HepG2 (cell line): Measurements from ENCODE around the gene AKR7A3. TPM values are rescaled to one million over a fixed set of nuclear protein-coding genes. Genes with fewer than 3 reads are reported as not detected.
A peak's percentile ranks its signal among the peaks of the same experiment; 100 is the strongest.

Source experiments
- ADNP ChIP-seq: sonication (generic); formaldehyde crosslinking; IDR thresholded peaks from 2 replicates; pipeline ENCODE4 v1.4.0; 2020; ENCODE audit warnings: missing genetic modification reagents
- ASH2L ChIP-seq: fragments of 300-600, 200-600 bp; sonication (generic); IDR thresholded peaks from 2 replicates; pipeline ENCODE4 v1.7.0; 2017; ENCODE audit warnings: low read depth, mild to moderate bottlenecking, moderate library complexity, mixed read lengths, low read length; ENCODE audit not compliant: insufficient read length
- ATF7 ChIP-seq, 2 experiments: fragments of 450-650 bp in 1 of 2; sonication (generic) in 1 of 2; formaldehyde crosslinking in 1 of 2; IDR thresholded peaks; 2 replicates each; pipeline versions ENCODE4 v1.4.0 to v1.6.1; 2016 to 2020; ENCODE audit warnings: antibody characterized with exemption in 1 of 2, mild to moderate bottlenecking in 1 of 2, missing genetic modification reagents in 1 of 2
- CAMTA2 ChIP-seq: sonication (generic); formaldehyde crosslinking; IDR thresholded peaks from 2 replicates; pipeline ENCODE4 v1.4.0; 2020; ENCODE audit warnings: mild to moderate bottlenecking, missing genetic modification reagents, borderline replicate concordance
- HDAC6 ChIP-seq: fragments of 200-600 bp; sonication (generic); IDR thresholded peaks from 2 replicates; pipeline ENCODE4 v1.7.0; 2017; ENCODE audit warnings: mild to moderate bottlenecking, antibody characterized with exemption, low read length, low read depth
- MXI1 ChIP-seq: IDR thresholded peaks from 3 replicates; pipeline ENCODE4 v1.6.1; 2012; ENCODE audit warnings: low read depth, low read length, inconsistent platforms, borderline replicate concordance
- MYNN ChIP-seq: sonication (generic); formaldehyde crosslinking; IDR thresholded peaks from 2 replicates; pipeline ENCODE4 v1.4.0; 2020; ENCODE audit warnings: mild to moderate bottlenecking, low read depth, missing genetic modification reagents
- RAD21 ChIP-seq: fragments of 450-650 bp; formaldehyde crosslinking; IDR thresholded peaks from 2 replicates; pipeline ENCODE4 v1.5.0; 2020; ENCODE audit warnings: mild to moderate bottlenecking
- SMAD3 ChIP-seq: sonication (generic); formaldehyde crosslinking; IDR thresholded peaks from 2 replicates; pipeline ENCODE4 v1.4.0; 2020; ENCODE audit warnings: missing genetic modification reagents
- TAF1 ChIP-seq: sonication (generic); formaldehyde crosslinking; IDR thresholded peaks from 2 replicates; pipeline ENCODE4 v1.4.0; 2020; ENCODE audit warnings: missing genetic modification reagents
- TCF12 ChIP-seq, 2 experiments: fragments of 450-650 bp in 1 of 2; sonication (generic) in 1 of 2; formaldehyde crosslinking in 1 of 2; IDR thresholded peaks; 2 replicates each; pipeline versions ENCODE4 v1.6.1 to v1.8.0; 2017 to 2022; ENCODE audit warnings: antibody characterized with exemption in 1 of 2, mild to moderate bottlenecking in 1 of 2, missing genetic modification reagents in 1 of 2, moderate library complexity in 1 of 2
- ZKSCAN5 ChIP-seq: sonication (generic); formaldehyde crosslinking; IDR thresholded peaks from 2 replicates; pipeline ENCODE4 v1.5.1; 2020; ENCODE audit warnings: mild to moderate bottlenecking, missing genetic modification reagents
- ZNF121 ChIP-seq: sonication (generic); formaldehyde crosslinking; IDR thresholded peaks from 2 replicates; pipeline ENCODE4 v1.5.0; 2020; ENCODE audit warnings: mild to moderate bottlenecking, missing genetic modification reagents
- ZNF343 ChIP-seq: sonication (generic); formaldehyde crosslinking; IDR thresholded peaks from 2 replicates; pipeline ENCODE4 v1.4.0; 2020; ENCODE audit warnings: mild to moderate bottlenecking, missing genetic modification reagents
- ZNF44 ChIP-seq: sonication (generic); formaldehyde crosslinking; IDR thresholded peaks from 2 replicates; pipeline ENCODE4 v1.5.1; 2020; ENCODE audit warnings: mild to moderate bottlenecking, missing genetic modification reagents
- ZNF614 ChIP-seq: IDR thresholded peaks from 2 replicates; pipeline ENCODE4 v1.6.1; 2018; ENCODE audit warnings: missing biosample characterization, missing genetic modification reagents, inconsistent platforms, borderline replicate concordance
- ZNF616 ChIP-seq: sonication (generic); formaldehyde crosslinking; IDR thresholded peaks from 2 replicates; pipeline ENCODE4 v1.5.0; 2020; ENCODE audit warnings: low read depth, mild to moderate bottlenecking, missing genetic modification reagents
- ZNF737 ChIP-seq: sonication (generic); formaldehyde crosslinking; IDR thresholded peaks from 2 replicates; pipeline ENCODE4 v1.5.0; 2020; ENCODE audit warnings: missing genetic modification reagents, mild to moderate bottlenecking, borderline replicate concordance
- ZSCAN20 ChIP-seq: sonication (generic); formaldehyde crosslinking; IDR thresholded peaks from 2 replicates; pipeline ENCODE4 v1.4.0; 2020; ENCODE audit warnings: missing genetic modification reagents, mild to moderate bottlenecking, borderline replicate concordance
- polyA plus RNA-seq, 8 experiments: library from polyadenylated mRNA; depleted of rRNA in 3 of 8; stranded (reverse) in 7 of 8; unstranded in 1 of 8; fragments of >200 nt; fragmentation: Illumina TruSeq in 4 of 8; extraction: Trizol in 4 of 8; gene quantifications; 2 replicates each; pipeline versions ENCODE4 v1.2.1 to v1.2.3, GENCODE V29; 2011 to 2016; ENCODE audit warnings: low read depth in 4 of 8, missing spikeins in 1 of 8, mixed read lengths in 1 of 8; ENCODE audit not compliant: insufficient read depth in 1 of 8
- total RNA-seq, 5 experiments: library from RNA; depleted of rRNA; stranded (reverse); fragments of >200 nt; fragmentation: Illumina TruSeq; extraction: Trizol; gene quantifications; 2 replicates each; pipeline ENCODE4 v1.2.3, GENCODE V29; 2016; ENCODE audit warnings: low read depth in 1 of 5
- TF ChIP-seq, protein P1 (sequence below): sonication (generic); IDR thresholded peaks from 2 replicates; pipeline ENCODE4 v1.6.1; 2016; ENCODE audit warnings: low read depth, borderline replicate concordance
- TF ChIP-seq, protein P2 (sequence below), 2 experiments: sonication (generic) in 1 of 2; formaldehyde crosslinking in 1 of 2; IDR thresholded peaks; 2 replicates each; pipeline versions ENCODE4 v1.5.1 to v1.6.1; 2011 to 2020; ENCODE audit warnings: borderline replicate concordance in 1 of 2, low read depth in 1 of 2, low read length in 1 of 2, mild to moderate bottlenecking in 1 of 2, missing genetic modification reagents in 1 of 2, moderate library complexity in 1 of 2
- TF ChIP-seq, protein P3 (sequence below): sonication (generic); formaldehyde crosslinking; IDR thresholded peaks from 2 replicates; pipeline ENCODE4 v1.5.1; 2020; ENCODE audit warnings: missing genetic modification reagents, mild to moderate bottlenecking, borderline replicate concordance

Gene AKR7A3
- total and polyA plus RNA-seq, 2 of the 13 experiments (the other 11 are each of a cell fraction or from before 2014, with no cell fraction given) = 0.58 to 1.00 TPM

DNA sequence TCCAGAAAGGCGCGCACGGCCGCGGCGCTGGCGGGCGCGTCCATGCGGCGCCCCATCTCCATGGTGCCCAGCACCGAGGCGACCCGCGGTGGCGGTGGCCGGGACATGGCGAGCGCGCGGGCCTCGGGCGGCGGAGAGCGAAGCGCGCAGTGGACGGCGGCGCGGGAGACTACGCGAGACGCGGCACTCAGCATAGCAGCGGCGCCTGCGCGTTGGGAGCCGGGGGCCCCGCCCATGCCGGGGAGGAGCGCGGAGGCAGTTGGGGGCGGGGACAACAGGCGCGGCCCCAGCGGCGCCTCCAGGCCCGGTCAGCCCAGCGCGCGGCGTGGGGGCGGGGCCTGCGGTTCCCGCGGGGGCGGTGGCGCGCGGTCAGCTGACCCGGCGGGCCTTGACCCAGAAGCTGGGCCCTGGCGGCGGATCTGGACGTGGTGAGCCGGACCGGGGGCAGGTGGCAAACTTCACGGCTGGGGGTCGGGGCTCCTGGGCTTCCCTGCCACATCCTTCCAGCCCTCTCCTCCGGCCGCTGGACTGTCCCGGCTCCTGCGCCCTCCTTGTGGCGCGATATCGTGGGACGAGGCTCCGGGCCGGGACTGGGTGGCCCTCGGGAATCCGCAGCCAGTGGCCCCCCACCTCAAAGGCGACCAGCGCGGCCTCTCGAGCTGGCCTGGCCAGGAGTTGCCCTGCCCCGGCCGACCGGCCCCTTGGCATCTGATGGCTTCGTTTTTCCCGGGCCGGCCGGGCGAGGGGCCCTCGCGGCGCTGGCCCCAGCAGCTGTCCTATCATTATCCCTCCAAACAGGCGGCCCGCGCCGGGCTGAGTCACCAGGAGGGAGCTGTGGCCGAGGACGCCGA lies 23.6 kb upstream of the AKR7A3 start, which contains the start of the genes AKR7A2 and SLC66A1 (continued):
- TF ChIP-seq, protein P1, sequence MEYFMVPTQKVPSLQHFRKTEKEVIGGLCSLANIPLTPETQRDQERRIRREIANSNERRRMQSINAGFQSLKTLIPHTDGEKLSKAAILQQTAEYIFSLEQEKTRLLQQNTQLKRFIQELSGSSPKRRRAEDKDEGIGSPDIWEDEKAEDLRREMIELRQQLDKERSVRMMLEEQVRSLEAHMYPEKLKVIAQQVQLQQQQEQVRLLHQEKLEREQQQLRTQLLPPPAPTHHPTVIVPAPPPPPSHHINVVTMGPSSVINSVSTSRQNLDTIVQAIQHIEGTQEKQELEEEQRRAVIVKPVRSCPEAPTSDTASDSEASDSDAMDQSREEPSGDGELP = peak; percentile 86
- TF ChIP-seq ZNF737 (CRISPR knock-in tag) = no peak
- peak; percentile 74 for TF ChIP-seq ZNF343 (CRISPR knock-in tag)
- TF ChIP-seq HDAC6 = no peak
- TF ChIP-seq ZSCAN20 (CRISPR knock-in tag) = 0 out of 2 replicates have a peak, but pooled peaks have one; percentile 30
- no peak for TF ChIP-seq MYNN (CRISPR knock-in tag)
- TF ChIP-seq RAD21 = peak; percentile 40
- TF ChIP-seq SMAD3 (CRISPR knock-in tag) = no peak
- TF ChIP-seq MXI1 = peak; percentile 86; the same call in 1 of the 3 replicates
- TF ChIP-seq ATF7 (IDR thresholded peaks at IDR 0.05) = no peak
- no peak for TF ChIP-seq ATF7 (CRISPR knock-in tag; IDR thresholded peaks at IDR 0.05)
- TF ChIP-seq, protein P2, sequence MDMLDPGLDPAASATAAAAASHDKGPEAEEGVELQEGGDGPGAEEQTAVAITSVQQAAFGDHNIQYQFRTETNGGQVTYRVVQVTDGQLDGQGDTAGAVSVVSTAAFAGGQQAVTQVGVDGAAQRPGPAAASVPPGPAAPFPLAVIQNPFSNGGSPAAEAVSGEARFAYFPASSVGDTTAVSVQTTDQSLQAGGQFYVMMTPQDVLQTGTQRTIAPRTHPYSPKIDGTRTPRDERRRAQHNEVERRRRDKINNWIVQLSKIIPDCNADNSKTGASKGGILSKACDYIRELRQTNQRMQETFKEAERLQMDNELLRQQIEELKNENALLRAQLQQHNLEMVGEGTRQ (IDR thresholded peaks at IDR 0.05; ENCODE audit: low read depth, low read length) = 0 out of 2 replicates have a peak, but pooled peaks have one; percentile 53
- TF ChIP-seq, protein P2 (CRISPR knock-in tag; IDR thresholded peaks at IDR 0.05; ENCODE audit: borderline replicate concordance) = peak; percentile 77
- TF ChIP-seq ZNF616 (CRISPR knock-in tag) = 0 out of 2 replicates have a peak, but pooled peaks have one; percentile 63
- TF ChIP-seq ZNF121 (CRISPR knock-in tag) = no peak
- TF ChIP-seq TAF1 (CRISPR knock-in tag) = peak; percentile 57
- TF ChIP-seq CAMTA2 (CRISPR knock-in tag) = no peak
- TF ChIP-seq, protein P3, sequence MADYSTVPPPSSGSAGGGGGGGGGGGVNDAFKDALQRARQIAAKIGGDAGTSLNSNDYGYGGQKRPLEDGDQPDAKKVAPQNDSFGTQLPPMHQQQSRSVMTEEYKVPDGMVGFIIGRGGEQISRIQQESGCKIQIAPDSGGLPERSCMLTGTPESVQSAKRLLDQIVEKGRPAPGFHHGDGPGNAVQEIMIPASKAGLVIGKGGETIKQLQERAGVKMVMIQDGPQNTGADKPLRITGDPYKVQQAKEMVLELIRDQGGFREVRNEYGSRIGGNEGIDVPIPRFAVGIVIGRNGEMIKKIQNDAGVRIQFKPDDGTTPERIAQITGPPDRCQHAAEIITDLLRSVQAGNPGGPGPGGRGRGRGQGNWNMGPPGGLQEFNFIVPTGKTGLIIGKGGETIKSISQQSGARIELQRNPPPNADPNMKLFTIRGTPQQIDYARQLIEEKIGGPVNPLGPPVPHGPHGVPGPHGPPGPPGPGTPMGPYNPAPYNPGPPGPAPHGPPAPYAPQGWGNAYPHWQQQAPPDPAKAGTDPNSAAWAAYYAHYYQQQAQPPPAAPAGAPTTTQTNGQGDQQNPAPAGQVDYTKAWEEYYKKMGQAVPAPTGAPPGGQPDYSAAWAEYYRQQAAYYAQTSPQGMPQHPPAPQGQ = peak; percentile 61; the same call in 1 of the 2 replicates
- TF ChIP-seq ASH2L = peak; percentile 42
- TF ChIP-seq ZKSCAN5 (CRISPR knock-in tag) = no peak
- TF ChIP-seq ZNF44 (CRISPR knock-in tag) = peak; percentile 57; the same call in 1 of the 2 replicates
- TF ChIP-seq ADNP (CRISPR knock-in tag) = no peak
- no peak for TF ChIP-seq TCF12 (IDR thresholded peaks at IDR 0.05)
- no peak for TF ChIP-seq TCF12 (CRISPR knock-in tag; IDR thresholded peaks at IDR 0.05)
- TF ChIP-seq ZNF614 (CRISPR knock-in tag) = no peak
